Measurements from ENCODE around the gene PRKCA. TPM values are rescaled to one million over a fixed set of nuclear protein-coding genes. Genes with fewer than 3 reads are reported as not detected.
"Not testable (repeated sequence)": the region's sequence is repeated elsewhere in the genome, so short reads cannot be mapped to it uniquely, and the experiment has no call there.

PRKCA gene
- total RNA-seq, 1 donor from 2014 or later, result 15.5 TPM

- no peaks in the 10 kb centered on the region for H3K4me1 ChIP-seq
- no peak overlapping the region for H3K4me3 ChIP-seq
- intact Hi-C loops (cut with DNase I), result no loop called here
- no peak for DNase-seq (ENCODE audit: extremely low spot score in 2 of 2)
- H3K27me3 ChIP-seq, result no peaks in the 10 kb centered on the region
- TF ChIP-seq CTCF (IDR thresholded peaks at IDR 0.05), result no peak
- TF ChIP-seq POLR2AphosphoS5 (IDR thresholded peaks at IDR 0.05; ENCODE audit: insufficient read depth in 1 of 2, low read depth in 1 of 2), result no peak
- TF ChIP-seq POLR2A (IDR thresholded peaks at IDR 0.05), result no peak
- H3K36me3 ChIP-seq, result no peaks in the 10 kb centered on the region
- H3K9me3 ChIP-seq, result no peaks in the 10 kb centered on the region
- H3K27ac ChIP-seq, result no peak overlapping the region
Observed at GRCh38 chr17:66620528-66620927, 318.1 kb downstream of the PRKCA start.

- intact Hi-C loops (cut with DNase I); H3K4me1 ChIP-seq; DNase-seq (ENCODE audit: extremely low spot score in 2 of 2); H3K4me3 ChIP-seq; H3K27me3 ChIP-seq; H3K27ac ChIP-seq; H3K36me3 ChIP-seq; H3K9me3 ChIP-seq: not testable (repeated sequence)
Observed at GRCh38 chr17:66624630-66625029, 322.2 kb downstream of the PRKCA start.

- intact Hi-C loops (cut with DNase I), result no loop called here
- Histone ChIP-seq H3K4me1 (no peaks in the 10 kb centered on the region), H3K36me3 (no peaks in the 10 kb centered on the region), H3K4me3 (no peak overlapping the region), H3K9me3 (no peaks in the 10 kb centered on the region), H3K27ac (no peak overlapping the region), H3K27me3 (no peaks in the 10 kb centered on the region)
- peak in 2 of 3 experiments; percentile 34 to 39 for TF ChIP-seq CTCF (IDR thresholded peaks at IDR 0.05)
- TF ChIP-seq POLR2A (IDR thresholded peaks at IDR 0.05), result no peak
- DNase-seq (ENCODE audit: extremely low spot score in 2 of 2), result no peak
Observed at GRCh38 chr17:66625311-66625767, 322.9 kb downstream of the PRKCA start.

DNA sequence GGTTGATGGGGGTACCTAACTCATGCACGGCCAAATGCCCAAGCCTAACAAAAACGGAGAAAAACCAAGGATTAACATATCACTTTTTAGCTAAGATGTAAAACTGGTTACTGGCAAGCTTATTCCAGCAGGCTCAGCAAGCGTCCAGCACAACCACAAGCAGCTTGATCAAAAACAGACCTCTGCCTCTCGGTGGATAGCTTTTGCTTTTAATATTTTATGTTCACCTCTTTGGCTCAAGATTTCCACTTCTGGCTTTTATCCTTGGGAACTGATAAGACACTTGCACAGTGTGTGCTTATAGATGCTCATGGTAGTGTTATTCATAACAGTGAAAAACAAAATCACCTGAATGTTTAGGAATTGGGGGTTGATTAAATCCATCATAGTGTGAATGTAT, 325.6 kb downstream of the PRKCA start:
- Histone ChIP-seq H3K4me1 (peaks cover 2% of the 10 kb centered on the region), H3K9me3 (no peaks in the 10 kb centered on the region), H3K4me3 (no peak overlapping the region), H3K36me3 (no peaks in the 10 kb centered on the region), H3K27me3 (no peaks in the 10 kb centered on the region), H3K27ac (no peak overlapping the region)
- intact Hi-C loops (cut with DNase I), result no loop called here
- no peak for TF ChIP-seq POLR2A (IDR thresholded peaks at IDR 0.05)
- no peak for TF ChIP-seq CTCF (IDR thresholded peaks at IDR 0.05)
- no peak for TF ChIP-seq POLR2AphosphoS5 (IDR thresholded peaks at IDR 0.05; ENCODE audit: insufficient read depth in 1 of 2, low read depth in 1 of 2)
- DNase-seq (ENCODE audit: extremely low spot score in 2 of 2), result no peak

- DNase-seq (ENCODE audit: extremely low spot score in 2 of 2), result no peak
- H3K27ac ChIP-seq, result no peak overlapping the region
Observed at GRCh38 chr17:66629762-66630161, 327.3 kb downstream of the PRKCA start.

More at GRCh38 chr17:66629762-66630161, 327.3 kb downstream of the PRKCA start:
- Histone ChIP-seq H3K4me1 (peaks cover 6% of the 10 kb centered on the region), H3K9me3 (no peaks in the 10 kb centered on the region), H3K4me3 (no peak overlapping the region), H3K27me3 (no peaks in the 10 kb centered on the region), H3K36me3 (no peaks in the 10 kb centered on the region)
- intact Hi-C loops (cut with DNase I), result no loop called here
- no peak for TF ChIP-seq POLR2A (IDR thresholded peaks at IDR 0.05)
- no peak for TF ChIP-seq CTCF (IDR thresholded peaks at IDR 0.05)
- TF ChIP-seq POLR2AphosphoS5 (IDR thresholded peaks at IDR 0.05; ENCODE audit: insufficient read depth in 1 of 2, low read depth in 1 of 2), result no peak

Measured in vagina (tissue), 2 donors.